Measurements from ENCODE around the gene CAMK2B.

Gene CAMK2B

GRCh38 chr7:44309271-44310091 lies 15.9 kb downstream of the CAMK2B start:
- TF ChIP-seq ZNF274 (IDR thresholded peaks at IDR 0.05; ENCODE audit: low read depth, low read length), result no peak
- no peak overlapping the region; the same call in 1 of the 2 replicates for H3K4me3 ChIP-seq (ENCODE audit: low read length)

- TF ChIP-seq ZNF274 (IDR thresholded peaks at IDR 0.05; ENCODE audit: low read depth, low read length), result no peak
- H3K4me3 ChIP-seq (ENCODE audit: low read length), result no peak overlapping the region
Measured at GRCh38 chr7:44308596-44309270, 16.7 kb downstream of the CAMK2B start.

- no peak for TF ChIP-seq ZNF274 (IDR thresholded peaks at IDR 0.05; ENCODE audit: low read depth, low read length)
- H3K4me3 ChIP-seq (ENCODE audit: low read length), result no peak overlapping the region
Measured at GRCh38 chr7:44307905-44308595, 17.3 kb downstream of the CAMK2B start.

- TF ChIP-seq ZNF274 (IDR thresholded peaks at IDR 0.05; ENCODE audit: low read depth, low read length), result no peak
- no peak overlapping the region for H3K4me3 ChIP-seq (ENCODE audit: low read length)
Measured at GRCh38 chr7:44307301-44307900, 18.0 kb downstream of the CAMK2B start.

- no peak overlapping the region for H3K4me3 ChIP-seq (ENCODE audit: low read length)
- TF ChIP-seq ZNF274 (IDR thresholded peaks at IDR 0.05; ENCODE audit: low read depth, low read length), result no peak
Measured at GRCh38 chr7:44306606-44307005, 18.8 kb downstream of the CAMK2B start.

- no peak for TF ChIP-seq ZNF274 (IDR thresholded peaks at IDR 0.05; ENCODE audit: low read depth, low read length)
- H3K4me3 ChIP-seq (ENCODE audit: low read length), result no peak overlapping the region
Measured at GRCh38 chr7:44305564-44306507, 19.6 kb downstream of the CAMK2B start.

GRCh38 chr7:44294325-44295069 lies 30.9 kb downstream of the CAMK2B start:
- no peak overlapping the region for H3K4me3 ChIP-seq (ENCODE audit: low read length)
- no peak for TF ChIP-seq ZNF274 (IDR thresholded peaks at IDR 0.05; ENCODE audit: low read depth, low read length)

GRCh38 chr7:44293561-44294324 lies 31.7 kb downstream of the CAMK2B start:
- no peak for TF ChIP-seq ZNF274 (IDR thresholded peaks at IDR 0.05; ENCODE audit: low read depth, low read length)
- H3K4me3 ChIP-seq (ENCODE audit: low read length), result no peak overlapping the region

GRCh38 chr7:44292876-44293560 lies 32.4 kb downstream of the CAMK2B start:
- no peak for TF ChIP-seq ZNF274 (IDR thresholded peaks at IDR 0.05; ENCODE audit: low read depth, low read length)
- no peak overlapping the region for H3K4me3 ChIP-seq (ENCODE audit: low read length)

GRCh38 chr7:44292420-44292817 lies 33.0 kb downstream of the CAMK2B start:
- no peak for TF ChIP-seq ZNF274 (IDR thresholded peaks at IDR 0.05; ENCODE audit: low read depth, low read length)
- no peak overlapping the region for H3K4me3 ChIP-seq (ENCODE audit: low read length)

GRCh38 chr7:44291733-44292419 lies 33.5 kb downstream of the CAMK2B start:
- no peak for TF ChIP-seq ZNF274 (IDR thresholded peaks at IDR 0.05; ENCODE audit: low read depth, low read length)
- no peak overlapping the region for H3K4me3 ChIP-seq (ENCODE audit: low read length)

Measured in GM08714 (cell line).